Measurements from ENCODE around the gene KCTD17. TPM values are rescaled to one million over a fixed set of nuclear protein-coding genes. Genes with fewer than 3 reads are reported as not detected.

Gene KCTD17
- total RNA-seq, 2 experiments from 2014 or later = 22.6 to 23.1 TPM

GRCh38 chr22:37033605-37034430 is 17.7 kb upstream of the KCTD17 start:
- Mint-ChIP-seq H3K36me3 (ENCODE audit: low read depth) (no peaks in the 10 kb centered on the region), H3K4me3 (no peak overlapping the region), H3K27ac (no peak overlapping the region), H3K4me1 (ENCODE audit: low read depth) (no peaks in the 10 kb centered on the region), H3K9me3 (no peaks in the 10 kb centered on the region), H3K27me3 (ENCODE audit: low read depth) (peaks cover 2% of the 10 kb centered on the region)
- CTCF ChIA-PET = interaction anchor here (1.8 kb wide), 1 partner anchor 11 kb away, joined by 5 read pairs; no protein-coding TSS in a partner anchor
- intact Hi-C loops (cut with micrococcal nuclease) = no loop called here
- no peak for DNase-seq

- intact Hi-C loops (cut with micrococcal nuclease) = no loop called here
- H3K36me3 Mint-ChIP-seq (ENCODE audit: low read depth) = no peaks in the 10 kb centered on the region
- CTCF ChIA-PET = interaction anchor here (1.2 kb wide), 1 partner anchor 162 kb away, joined by 3 read pairs; no protein-coding TSS in a partner anchor
- H3K27ac Mint-ChIP-seq = no peak overlapping the region
- H3K9me3 Mint-ChIP-seq = no peaks in the 10 kb centered on the region
- no peak overlapping the region for H3K4me3 Mint-ChIP-seq
- peaks cover 2% of the 10 kb centered on the region for H3K27me3 Mint-ChIP-seq (ENCODE audit: low read depth)
- H3K4me1 Mint-ChIP-seq (ENCODE audit: low read depth) = peaks cover 9% of the 10 kb centered on the region
- DNase-seq = no peak
These were observed 14.7 kb upstream of the KCTD17 start for GRCh38 chr22:37036655-37037377.

GRCh38 chr22:37037669-37038068 is 13.9 kb upstream of the KCTD17 start:
- peaks cover 2% of the 10 kb centered on the region for H3K27me3 Mint-ChIP-seq (ENCODE audit: low read depth)
- no peak overlapping the region for H3K27ac Mint-ChIP-seq
- intact Hi-C loops (cut with micrococcal nuclease) = no loop called here
- no peak overlapping the region for H3K4me3 Mint-ChIP-seq
- no peak for DNase-seq
- H3K36me3 Mint-ChIP-seq (ENCODE audit: low read depth) = no peaks in the 10 kb centered on the region
- peaks cover 9% of the 10 kb centered on the region for H3K4me1 Mint-ChIP-seq (ENCODE audit: low read depth)
- no peaks in the 10 kb centered on the region for H3K9me3 Mint-ChIP-seq
- CTCF ChIA-PET = interaction anchor here (1.2 kb wide), 1 partner anchor 161 kb away, joined by 3 read pairs; no protein-coding TSS in a partner anchor

GRCh38 chr22:37039466-37039865 is 12.1 kb upstream of the KCTD17 start:
- CTCF ChIA-PET = interaction anchor here (1.1 to 1.4 kb wide), 2 partner anchors 19 to 49 kb away, joined by 3 to 4 read pairs; no protein-coding TSS in a partner anchor
- Mint-ChIP-seq H3K4me3 (no peak overlapping the region), H3K4me1 (ENCODE audit: low read depth) (peaks cover 9% of the 10 kb centered on the region), H3K27me3 (ENCODE audit: low read depth) (peaks cover 2% of the 10 kb centered on the region), H3K9me3 (no peaks in the 10 kb centered on the region), H3K36me3 (ENCODE audit: low read depth) (no peaks in the 10 kb centered on the region), H3K27ac (no peak overlapping the region)
- intact Hi-C loops (cut with micrococcal nuclease) = no loop called here
- no peak for DNase-seq

- Mint-ChIP-seq H3K9me3 (no peaks in the 10 kb centered on the region), H3K4me1 (ENCODE audit: low read depth) (peaks cover 21% of the 10 kb centered on the region), H3K27ac (no peak overlapping the region), H3K36me3 (ENCODE audit: low read depth) (no peaks in the 10 kb centered on the region), H3K27me3 (ENCODE audit: low read depth) (no peaks in the 10 kb centered on the region), H3K4me3 (no peak overlapping the region)
- CTCF ChIA-PET = interaction anchor here (0.6 to 4.3 kb wide), 11 partner anchors 11 to 514 kb away, joined by 3 to 17 read pairs (median 4); partner anchors contain the start of gene EIF3D
- intact Hi-C loops (cut with micrococcal nuclease) = no loop called here
- DNase-seq = no peak
These were observed 8.2 kb upstream of the KCTD17 start for GRCh38 chr22:37043209-37043827.

- intact Hi-C loops (cut with micrococcal nuclease) = loop anchor here (1.0 kb wide), 2 partner anchors 58 to 262 kb away; no protein-coding TSS in a partner anchor
- Mint-ChIP-seq H3K9me3 (no peaks in the 10 kb centered on the region), H3K27ac (no peak overlapping the region), H3K36me3 (ENCODE audit: low read depth) (no peaks in the 10 kb centered on the region), H3K4me1 (ENCODE audit: low read depth) (peaks cover 21% of the 10 kb centered on the region), H3K27me3 (ENCODE audit: low read depth) (no peaks in the 10 kb centered on the region), H3K4me3 (no peak overlapping the region)
- DNase-seq = peak; percentile 70
- CTCF ChIA-PET = interaction anchor here (0.6 to 4.3 kb wide), 16 partner anchors 11 to 515 kb away, joined by 3 to 17 read pairs (median 4); partner anchors contain the start of gene EIF3D
These were observed 7.6 kb upstream of the KCTD17 start for GRCh38 chr22:37043828-37044538.

- H3K9me3 Mint-ChIP-seq = no peaks in the 10 kb centered on the region
- no peaks in the 10 kb centered on the region for H3K27me3 Mint-ChIP-seq (ENCODE audit: low read depth)
- DNase-seq = peak; percentile 67
- intact Hi-C loops (cut with micrococcal nuclease) = loop anchor here (1.0 kb wide), 2 partner anchors 59 to 263 kb away; no protein-coding TSS in a partner anchor
- H3K36me3 Mint-ChIP-seq (ENCODE audit: low read depth) = no peaks in the 10 kb centered on the region
- H3K4me3 Mint-ChIP-seq = no peak overlapping the region
- no peak overlapping the region for H3K27ac Mint-ChIP-seq
- H3K4me1 Mint-ChIP-seq (ENCODE audit: low read depth) = peaks cover 21% of the 10 kb centered on the region
- CTCF ChIA-PET = interaction anchor here (0.5 to 4.3 kb wide), 17 partner anchors 11 to 288 kb away, joined by 3 to 17 read pairs (median 4); no protein-coding TSS in a partner anchor
These were observed 6.6 kb upstream of the KCTD17 start for GRCh38 chr22:37044634-37045625.

- intact Hi-C loops (cut with micrococcal nuclease) = loop anchor here (1.0 kb wide), 1 partner anchor 153 kb away; no protein-coding TSS in a partner anchor
- DNase-seq = peak; percentile 19
- Mint-ChIP-seq H3K27me3 (ENCODE audit: low read depth) (no peaks in the 10 kb centered on the region), H3K27ac (no peak overlapping the region), H3K9me3 (no peaks in the 10 kb centered on the region), H3K4me1 (ENCODE audit: low read depth) (peaks cover 18% of the 10 kb centered on the region), H3K4me3 (no peak overlapping the region), H3K36me3 (ENCODE audit: low read depth) (no peaks in the 10 kb centered on the region)
- CTCF ChIA-PET = interaction anchor here (0.6 to 4.3 kb wide), 9 partner anchors 25 to 386 kb away, joined by 3 to 17 read pairs (median 4); no protein-coding TSS in a partner anchor
These were observed 5.6 kb upstream of the KCTD17 start for GRCh38 chr22:37045958-37046357.

- peaks cover 14% of the 10 kb centered on the region for H3K4me1 Mint-ChIP-seq (ENCODE audit: low read depth)
- no peaks in the 10 kb centered on the region for H3K9me3 Mint-ChIP-seq
- H3K27ac Mint-ChIP-seq = no peak overlapping the region
- H3K36me3 Mint-ChIP-seq (ENCODE audit: low read depth) = no peaks in the 10 kb centered on the region
- no peaks in the 10 kb centered on the region for H3K27me3 Mint-ChIP-seq (ENCODE audit: low read depth)
- CTCF ChIA-PET = interaction anchor here (0.6 to 4.3 kb wide), 8 partner anchors 24 to 385 kb away, joined by 3 to 17 read pairs (median 4); no protein-coding TSS in a partner anchor
- intact Hi-C loops (cut with micrococcal nuclease) = loop anchor here (1.0 kb wide), 1 partner anchor 153 kb away; no protein-coding TSS in a partner anchor
- no peak overlapping the region for H3K4me3 Mint-ChIP-seq
- no peak for DNase-seq
These were observed 5.0 kb upstream of the KCTD17 start for GRCh38 chr22:37046589-37046988.

- Mint-ChIP-seq H3K27me3 (ENCODE audit: low read depth) (no peaks in the 10 kb centered on the region), H3K36me3 (ENCODE audit: low read depth) (no peaks in the 10 kb centered on the region), H3K27ac (no peak overlapping the region), H3K4me1 (ENCODE audit: low read depth) (peaks cover 12% of the 10 kb centered on the region), H3K9me3 (no peaks in the 10 kb centered on the region), H3K4me3 (no peak overlapping the region)
- DNase-seq = no peak
- intact Hi-C loops (cut with micrococcal nuclease) = no loop called here
- CTCF ChIA-PET = interaction anchor here (4.3 kb wide), 1 partner anchor 150 kb away, joined by 17 read pairs; no protein-coding TSS in a partner anchor
These were observed 4.5 kb upstream of the KCTD17 start for GRCh38 chr22:37047006-37047405.

Measured in activated naive CD4-positive, alpha-beta T cell treated with anti-CD3 and anti-CD28 coated beads for 36 hours (primary cell).